SHP77 treated with DMSO at 0.1 percent for 48 hours (cell line): ENCODE measurements around the gene CACNG5.

Experiments
- DNase-seq: peaks from one replicate; lab custom pipeline; 2025; lab: John Stamatoyannopoulos, UW

CACNG5 gene

DNA sequence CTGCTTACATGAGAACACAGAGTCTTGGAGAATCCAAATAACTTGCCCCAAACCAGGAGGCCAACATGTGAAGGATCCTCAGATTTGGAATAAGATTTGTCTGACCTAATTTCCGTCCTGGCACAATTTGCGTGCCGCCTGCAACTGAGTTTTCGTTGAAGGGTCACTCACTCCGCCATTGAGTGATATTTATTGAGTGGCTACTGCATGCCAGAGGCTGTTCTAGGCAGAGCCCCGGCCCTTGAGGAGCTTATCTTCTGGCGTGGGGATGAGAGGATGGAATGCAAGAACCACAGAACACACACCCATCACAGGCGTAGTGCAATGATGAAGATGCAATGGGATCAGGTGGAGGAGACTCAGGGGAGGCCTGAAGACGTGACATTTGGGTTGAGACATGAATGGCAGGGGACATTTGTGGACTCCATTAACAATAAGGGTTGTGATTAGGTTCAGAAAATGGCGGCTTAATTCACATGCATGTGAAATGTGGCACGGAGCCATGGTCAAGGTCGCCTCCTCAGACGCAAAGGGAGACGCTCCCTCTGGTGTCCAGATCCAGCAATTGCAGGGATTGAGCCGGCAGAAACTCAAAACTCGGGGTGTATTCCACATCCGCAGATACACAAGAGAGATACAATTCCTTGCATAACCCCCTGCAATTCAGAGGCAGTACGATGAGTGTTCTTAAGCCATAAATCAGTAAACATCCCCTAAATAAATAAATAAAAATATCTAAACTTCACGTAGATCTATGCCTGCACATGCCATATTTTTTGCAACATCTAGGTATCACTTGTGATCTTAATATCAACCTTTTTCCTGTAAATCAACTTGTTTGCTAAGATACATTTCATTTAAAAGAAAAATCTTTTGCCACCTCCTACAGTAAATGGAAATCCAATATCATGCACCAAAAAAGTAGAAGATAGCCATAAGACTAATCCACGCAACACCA lies 71.7 kb downstream of the CACNG5 start:
- peak; percentile 7 for DNase-seq

DNA sequence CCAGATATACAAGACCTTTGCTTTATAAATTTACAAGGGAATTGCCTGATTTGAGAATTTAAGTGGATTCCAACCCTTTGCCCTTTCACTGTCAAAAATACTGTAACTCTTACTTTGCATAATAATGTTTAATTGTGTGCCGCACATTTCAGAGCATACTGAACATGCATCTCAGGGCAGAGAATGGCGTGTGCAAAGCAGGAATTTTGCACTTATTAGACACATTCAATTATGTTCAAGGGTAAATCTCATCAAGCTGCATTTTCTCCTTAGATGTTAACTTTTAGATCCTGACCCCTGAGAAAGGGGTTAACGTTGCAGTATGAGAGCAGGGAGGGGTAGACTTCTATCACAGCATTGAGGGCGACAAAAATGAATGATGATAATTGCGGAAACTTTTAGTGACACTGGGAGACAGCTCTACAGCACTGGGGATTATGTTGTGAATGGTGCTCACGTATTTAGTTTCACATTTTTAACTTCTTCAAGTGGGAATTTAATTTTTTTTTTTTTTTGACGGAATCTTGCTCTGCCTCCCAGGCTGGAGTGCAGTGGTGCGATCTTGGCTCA lies 75.0 kb downstream of the CACNG5 start:
- no peak for DNase-seq

- no peak for DNase-seq
Observed at GRCh38 chr17:66910651-66911285, 75.9 kb downstream of the CACNG5 start.

DNA sequence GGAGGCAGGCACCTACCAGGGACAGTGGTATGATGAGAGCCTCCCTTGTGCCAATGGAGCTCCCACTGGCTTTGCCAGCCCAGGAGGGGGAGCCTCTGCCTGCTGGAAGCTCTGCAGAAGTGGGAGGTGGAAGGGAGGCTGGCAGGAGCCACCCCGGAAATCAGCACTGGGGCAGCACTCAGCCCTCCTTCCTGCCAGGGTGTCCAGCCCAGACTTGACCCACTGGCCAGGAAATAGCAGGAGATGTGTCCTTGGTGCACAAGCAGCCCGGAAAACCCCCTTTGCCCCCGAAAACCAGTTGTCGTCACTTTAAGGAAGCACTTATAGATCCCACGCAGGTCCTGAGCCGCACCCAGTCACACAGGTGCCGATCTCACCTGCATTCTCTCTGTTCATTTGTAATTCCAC lies 80.3 kb downstream of the CACNG5 start:
- no peak for DNase-seq

GRCh38 chr17:66915792-66916191 lies 80.9 kb downstream of the CACNG5 start:
- no peak for DNase-seq

DNA sequence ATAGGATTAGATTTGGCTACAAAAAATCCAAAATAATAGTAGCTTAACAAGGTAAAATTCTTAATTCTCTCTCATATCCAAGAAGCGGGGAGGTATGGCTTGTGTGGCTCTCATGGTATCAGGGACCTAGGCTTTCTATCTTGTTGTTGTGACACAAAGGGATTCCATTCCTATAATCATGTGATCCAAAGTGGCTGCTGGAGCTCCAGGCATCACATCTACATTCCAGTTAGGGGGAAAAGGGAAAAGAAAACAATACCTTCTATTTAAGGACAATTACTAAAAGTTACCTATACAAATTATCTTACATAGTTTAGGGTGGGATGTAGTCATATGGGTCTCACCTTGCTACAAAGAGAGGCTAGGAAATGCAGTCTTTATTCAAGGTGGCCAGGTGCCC lies 82.0 kb downstream of the CACNG5 start:
- DNase-seq = no peak

- no peak for DNase-seq
Observed at GRCh38 chr17:66918896-66919295, 84.0 kb downstream of the CACNG5 start.

DNA sequence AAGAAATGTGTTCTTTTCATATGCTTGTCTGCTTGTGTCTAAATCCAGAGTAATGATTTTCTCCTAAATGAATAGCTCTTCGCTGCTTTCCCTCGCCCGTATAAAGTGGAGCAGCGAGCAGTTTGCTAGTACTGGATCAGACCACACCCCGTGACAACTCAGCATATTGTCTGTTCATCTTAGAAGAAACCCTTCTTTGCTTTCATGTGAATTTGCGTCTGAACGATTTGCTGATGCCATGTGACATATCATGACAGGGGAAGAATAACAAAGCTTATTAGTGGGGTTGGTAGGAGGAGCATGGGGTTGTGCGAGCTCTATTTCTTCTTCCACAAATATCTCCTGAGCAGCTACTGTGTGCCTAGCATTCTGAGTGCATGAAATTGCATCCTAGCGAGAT lies 85.5 kb downstream of the CACNG5 start:
- DNase-seq = no peak

DNA sequence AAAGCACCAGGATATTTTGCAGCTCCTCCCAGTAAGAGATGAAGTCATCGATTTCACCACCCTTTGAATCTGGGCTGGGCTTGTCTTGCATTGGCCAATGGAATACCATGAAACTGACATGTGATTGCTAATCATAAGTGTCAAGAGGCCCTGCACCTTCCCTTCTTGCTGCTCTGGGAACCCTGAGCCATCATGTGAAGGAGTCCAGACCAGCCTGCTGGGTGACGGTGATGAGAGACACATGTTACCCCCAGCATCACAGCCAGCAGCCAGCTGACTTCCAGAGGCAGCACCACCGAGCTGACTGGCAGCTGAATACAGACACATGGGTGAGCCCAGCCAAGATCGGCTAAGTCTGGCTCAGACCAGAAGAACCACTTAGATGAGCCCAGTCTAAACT lies 86.0 kb downstream of the CACNG5 start:
- DNase-seq = no peak

DNA sequence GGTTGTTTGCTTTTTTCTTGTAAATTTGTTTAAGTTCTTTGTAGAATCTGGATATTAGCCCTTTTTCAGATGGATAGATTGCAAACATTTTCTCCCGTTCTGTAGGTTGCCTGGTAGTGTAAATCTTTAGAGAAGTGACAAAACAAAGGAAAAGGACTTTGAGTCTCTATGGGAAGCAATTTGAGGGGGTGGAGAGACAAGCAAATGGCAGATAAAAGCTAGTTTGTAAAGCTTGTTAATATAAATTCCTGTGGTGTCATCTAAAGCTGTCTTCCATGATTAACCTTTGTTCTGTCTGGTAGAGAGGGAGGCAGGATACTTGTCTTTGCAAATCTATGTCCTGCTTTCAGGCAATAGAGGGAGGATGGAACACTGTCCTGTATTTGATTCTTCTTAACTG lies 89.0 kb downstream of the CACNG5 start:
- no peak for DNase-seq

GRCh38 chr17:66925811-66926500 lies 91.0 kb downstream of the CACNG5 start:
- no peak for DNase-seq

- no peak for DNase-seq
Observed at GRCh38 chr17:66928949-66929348, 94.0 kb downstream of the CACNG5 start.

DNA sequence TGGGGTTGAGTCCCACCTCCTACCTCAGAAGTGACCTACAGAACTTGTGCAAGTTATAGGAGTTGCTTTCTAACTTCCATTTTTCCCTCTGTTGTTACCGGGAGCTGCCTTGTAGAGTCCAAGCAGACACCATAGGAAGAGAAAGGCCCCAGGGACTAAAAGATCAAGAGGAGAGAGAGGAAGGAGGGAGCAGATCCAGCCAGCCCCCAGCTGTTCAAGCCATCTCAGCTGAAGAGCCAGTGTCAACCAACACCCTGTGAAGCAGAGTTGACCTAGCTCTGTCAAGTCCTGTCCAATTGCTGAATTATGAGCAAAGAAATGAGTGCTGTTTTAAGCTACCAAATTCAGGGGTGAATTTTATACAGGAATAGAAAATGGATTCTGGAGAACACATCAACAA lies 94.7 kb downstream of the CACNG5 start:
- no peak for DNase-seq

GRCh38 chr17:66930933-66931332 lies 96.0 kb downstream of the CACNG5 start:
- DNase-seq = no peak

- no peak for DNase-seq
Observed at GRCh38 chr17:66932311-66932710, 97.4 kb downstream of the CACNG5 start.

DNA sequence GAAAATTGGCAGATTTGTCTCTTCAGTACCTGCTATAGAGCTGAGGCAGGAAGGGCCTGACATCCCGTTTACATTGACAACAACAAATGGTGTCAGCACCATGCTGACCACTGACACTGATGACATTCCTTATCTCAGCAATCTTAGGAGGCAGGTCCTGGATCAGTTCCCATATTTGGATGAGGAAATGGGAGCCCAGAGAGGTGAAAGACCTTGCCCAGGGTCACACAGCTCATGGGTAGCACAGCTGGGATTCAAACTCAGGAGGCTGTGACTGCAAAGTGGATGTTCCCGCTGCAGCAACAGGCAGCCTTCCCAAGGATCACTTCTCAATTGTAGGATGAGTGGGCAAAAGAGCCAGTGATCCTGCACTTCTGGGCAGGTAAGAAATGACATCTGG lies 99.1 kb downstream of the CACNG5 start:
- no peak for DNase-seq
